ENCODE results near the gene HMGCS2. TPM values are rescaled to one million over a fixed set of nuclear protein-coding genes. Genes with fewer than 3 reads are reported as not detected.

HMGCS2 gene
- total RNA-seq, 5 donors from 2014 or later (not counting 1 experiment from before 2014, with no cell fraction given) = 0.35 to 0.82 (median 0.56) TPM; not detected in 2

DNA sequence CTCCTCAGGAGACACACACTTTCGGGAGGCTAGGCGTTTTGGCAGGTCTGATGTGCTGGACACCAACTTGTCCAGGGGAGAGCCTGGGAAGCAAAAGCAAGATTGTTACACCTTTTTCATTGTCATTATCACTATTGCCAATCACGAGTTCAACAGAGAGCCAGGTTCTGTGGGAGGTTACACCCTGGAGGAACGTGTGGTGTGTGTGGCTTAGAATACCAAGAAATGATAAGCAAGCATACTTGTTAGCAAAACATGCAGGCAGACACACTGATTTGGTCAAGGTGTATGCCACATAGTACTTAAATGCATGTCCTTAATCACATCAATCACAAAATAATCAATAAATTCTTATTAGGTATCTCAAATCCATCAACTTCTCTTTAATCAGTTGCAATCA is 16.1 kb downstream of the HMGCS2 start:
- Histone ChIP-seq H3K9me3 (no peaks in the 10 kb centered on the region), H3K36me3 (ENCODE audit: control insufficient read depth in 2 of 2, extremely low read depth in 1 of 2, insufficient read depth in 1 of 2, low read length in 1 of 2) (no peaks in the 10 kb centered on the region), H3K4me1 (ENCODE audit: control insufficient read depth in 1 of 2, extremely low read depth in 1 of 2, insufficient read depth in 2 of 2, low read length in 2 of 2) (no peaks in the 10 kb centered on the region), H3K27me3 (replicated peaks in 1 of 2; ENCODE audit: control insufficient read depth in 2 of 2, extremely low read depth in 1 of 2, insufficient read depth in 2 of 2, low read length in 1 of 2) (peaks cover 0 to 10% of the 10 kb centered on the region in 2 experiments), H3K27ac (ENCODE audit: low read length) (no peak overlapping the region), H3K4me3 (ENCODE audit: control insufficient read depth in 1 of 2, extremely low read depth in 1 of 2, low read length in 1 of 2) (no peak overlapping the region)
- ATAC-seq (replicated peaks in 1 of 4) (no peak), DNase-seq (no peak)
- WGBS (ENCODE audit: insufficient coverage) = 100% methylated on average over 2 of the region's 4 CpGs
- H3K9me3 Mint-ChIP-seq = no peaks in the 10 kb centered on the region
- no peaks in the 10 kb centered on the region for H3K36me3 Mint-ChIP-seq
- no peak overlapping the region for H3K4me3 Mint-ChIP-seq
- no peak overlapping the region for H3K27ac Mint-ChIP-seq
- no peaks in the 10 kb centered on the region for H3K4me1 Mint-ChIP-seq
- peaks cover 7 to 14% of the 10 kb centered on the region in 2 donors for H3K27me3 Mint-ChIP-seq
- ChIA-PET CTCF (interaction anchor here in 1 of 2 donors (0.8 kb wide), 1 partner anchor 9 kb away, joined by 4 read pairs; no protein-coding TSS in a partner anchor), POLR2A (no interaction called here)

DNA sequence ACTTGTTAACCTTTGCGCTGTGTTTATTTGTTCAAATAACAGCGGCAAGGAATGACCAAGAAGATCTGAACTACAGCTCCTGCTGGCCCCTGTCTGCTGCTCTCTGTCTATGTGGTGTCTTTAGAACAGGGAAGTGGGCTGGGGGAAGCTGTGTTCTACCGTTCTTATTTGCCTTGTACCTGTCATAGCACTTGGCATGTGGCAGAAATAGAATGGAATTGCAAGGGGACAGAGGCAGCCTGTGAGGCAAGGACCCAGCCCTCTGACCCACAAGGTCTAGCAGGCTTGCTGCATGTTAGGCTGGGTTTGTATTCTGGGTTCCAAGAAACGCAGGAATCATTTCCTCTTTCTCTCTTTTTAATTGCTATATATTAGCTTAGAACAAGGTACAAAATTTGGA is 20.7 kb downstream of the HMGCS2 start:
- Histone ChIP-seq H3K27me3 (replicated peaks in 1 of 2; ENCODE audit: control insufficient read depth in 2 of 2, extremely low read depth in 1 of 2, insufficient read depth in 2 of 2, low read length in 1 of 2) (peaks cover 0 to 8% of the 10 kb centered on the region in 2 experiments), H3K4me3 (ENCODE audit: control insufficient read depth in 1 of 2, extremely low read depth in 1 of 2, low read length in 1 of 2) (no peak overlapping the region), H3K36me3 (ENCODE audit: control insufficient read depth in 2 of 2, extremely low read depth in 1 of 2, insufficient read depth in 1 of 2, low read length in 1 of 2) (no peaks in the 10 kb centered on the region), H3K4me1 (ENCODE audit: control insufficient read depth in 1 of 2, extremely low read depth in 1 of 2, insufficient read depth in 2 of 2, low read length in 2 of 2) (peaks cover 0 to 5% of the 10 kb centered on the region in 2 experiments), H3K9me3 (no peaks in the 10 kb centered on the region), H3K27ac (ENCODE audit: low read length) (no peak overlapping the region)
- peaks cover 5 to 10% of the 10 kb centered on the region in 2 donors for H3K27me3 Mint-ChIP-seq
- H3K4me1 Mint-ChIP-seq = peaks cover 0 to 4% (median 3%) of the 10 kb centered on the region in 3 donors
- H3K9me3 Mint-ChIP-seq = no peaks in the 10 kb centered on the region
- no peak for ATAC-seq (replicated peaks in 1 of 4)
- WGBS (ENCODE audit: insufficient coverage) = 73% methylated on average over 3 of the region's 4 CpGs
- no peaks in the 10 kb centered on the region for H3K36me3 Mint-ChIP-seq
- DNase-seq = no peak
- CTCF ChIA-PET = interaction anchor here in 1 of 2 donors (0.6 kb wide), 1 partner anchor 139 kb away, joined by 3 read pairs; no protein-coding TSS in a partner anchor
- POLR2A ChIA-PET = no interaction called here
- H3K27ac Mint-ChIP-seq = no peak overlapping the region
- no peak overlapping the region for H3K4me3 Mint-ChIP-seq

DNA sequence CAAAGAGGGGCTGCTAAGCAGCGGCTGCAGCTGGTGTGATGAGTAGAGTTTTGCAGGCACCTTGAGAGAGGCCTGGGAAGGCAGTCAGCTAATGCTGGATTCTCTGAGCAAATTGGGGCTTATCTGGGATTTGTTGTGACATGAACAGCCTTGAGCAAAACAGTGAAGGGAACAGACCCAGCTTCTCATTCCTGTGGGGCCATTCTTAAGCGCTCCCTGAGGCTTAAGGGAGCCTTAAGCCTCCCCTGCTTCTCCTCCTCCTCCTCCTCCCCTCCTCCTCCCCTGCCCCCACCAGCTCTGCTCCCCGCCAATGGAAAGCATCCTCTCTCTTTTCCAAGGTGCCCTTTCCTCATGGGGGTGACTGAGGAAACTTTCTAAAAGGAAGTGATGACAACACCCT is 21.3 kb downstream of the HMGCS2 start:
- Mint-ChIP-seq H3K9me3 (no peaks in the 10 kb centered on the region), H3K36me3 (no peaks in the 10 kb centered on the region), H3K27me3 (peaks cover 3 to 8% of the 10 kb centered on the region in 2 donors), H3K27ac (no peak overlapping the region), H3K4me3 (no peak overlapping the region), H3K4me1 (peaks cover 0 to 4% (median 3%) of the 10 kb centered on the region in 3 donors)
- ChIA-PET POLR2A (no interaction called here), CTCF (no interaction called here)
- WGBS (ENCODE audit: insufficient coverage) = 100% methylated on average over 1 of the region's 3 CpGs
- H3K27ac ChIP-seq (ENCODE audit: low read length) = no peak overlapping the region
- no peak for DNase-seq
- H3K4me3 ChIP-seq (ENCODE audit: control insufficient read depth in 1 of 2, extremely low read depth in 1 of 2, low read length in 1 of 2) = no peak overlapping the region
- no peaks in the 10 kb centered on the region for H3K36me3 ChIP-seq (ENCODE audit: control insufficient read depth in 2 of 2, extremely low read depth in 1 of 2, insufficient read depth in 1 of 2, low read length in 1 of 2)
- H3K4me1 ChIP-seq (ENCODE audit: control insufficient read depth in 1 of 2, extremely low read depth in 1 of 2, insufficient read depth in 2 of 2, low read length in 2 of 2) = peaks cover 0 to 5% of the 10 kb centered on the region in 2 experiments
- peaks cover 0 to 8% of the 10 kb centered on the region in 2 experiments for H3K27me3 ChIP-seq (replicated peaks in 1 of 2; ENCODE audit: control insufficient read depth in 2 of 2, extremely low read depth in 1 of 2, insufficient read depth in 2 of 2, low read length in 1 of 2)
- no peaks in the 10 kb centered on the region for H3K9me3 ChIP-seq
- ATAC-seq (replicated peaks in 1 of 4) = no peak

DNA sequence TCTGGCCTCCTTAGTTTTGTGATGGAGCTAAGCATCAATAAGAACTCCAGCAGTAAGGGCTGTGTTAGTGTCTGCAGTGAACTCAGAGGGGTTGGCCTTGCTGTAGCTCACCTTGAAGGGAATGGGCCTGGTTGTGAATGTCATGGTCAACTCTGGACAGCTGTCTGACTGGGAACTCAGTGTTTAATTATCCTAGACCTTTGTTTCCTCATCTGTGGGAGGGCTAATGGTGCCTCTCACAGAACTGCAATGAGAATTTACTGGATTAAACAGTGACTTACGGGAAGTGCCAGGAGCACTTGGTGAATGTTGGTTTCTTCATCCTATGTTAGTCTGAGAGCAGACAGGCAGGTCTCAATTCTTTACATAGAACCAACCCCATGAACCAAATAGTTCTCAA is 23.7 kb downstream of the HMGCS2 start:
- ChIA-PET CTCF (interaction anchor here in 1 of 2 donors (0.8 to 1.1 kb wide), 2 partner anchors 12 to 99 kb away, joined by 3 read pairs; no protein-coding TSS in a partner anchor), POLR2A (no interaction called here)
- Histone ChIP-seq H3K27me3 (replicated peaks in 1 of 2; ENCODE audit: control insufficient read depth in 2 of 2, extremely low read depth in 1 of 2, insufficient read depth in 2 of 2, low read length in 1 of 2) (peaks cover 0 to 7% of the 10 kb centered on the region in 2 experiments), H3K36me3 (ENCODE audit: control insufficient read depth in 2 of 2, extremely low read depth in 1 of 2, insufficient read depth in 1 of 2, low read length in 1 of 2) (peaks cover 0 to 7% of the 10 kb centered on the region in 2 donors), H3K4me1 (ENCODE audit: control insufficient read depth in 1 of 2, extremely low read depth in 1 of 2, insufficient read depth in 2 of 2, low read length in 2 of 2) (peaks cover 0 to 5% of the 10 kb centered on the region in 2 experiments), H3K27ac (ENCODE audit: low read length) (no peak overlapping the region), H3K4me3 (ENCODE audit: control insufficient read depth in 1 of 2, extremely low read depth in 1 of 2, low read length in 1 of 2) (no peak overlapping the region), H3K9me3 (no peaks in the 10 kb centered on the region)
- DNase-seq (no peak), ATAC-seq (replicated peaks in 1 of 4) (no peak)
- Mint-ChIP-seq H3K4me1 (peaks cover 0 to 4% (median 3%) of the 10 kb centered on the region in 3 donors), H3K4me3 (no peak overlapping the region), H3K36me3 (no peaks in the 10 kb centered on the region), H3K27me3 (no peaks in the 10 kb centered on the region), H3K27ac (no peak overlapping the region), H3K9me3 (no peaks in the 10 kb centered on the region)
- WGBS (ENCODE audit: insufficient coverage) = 100% methylated on average over 1 of the region's 1 CpG

DNA sequence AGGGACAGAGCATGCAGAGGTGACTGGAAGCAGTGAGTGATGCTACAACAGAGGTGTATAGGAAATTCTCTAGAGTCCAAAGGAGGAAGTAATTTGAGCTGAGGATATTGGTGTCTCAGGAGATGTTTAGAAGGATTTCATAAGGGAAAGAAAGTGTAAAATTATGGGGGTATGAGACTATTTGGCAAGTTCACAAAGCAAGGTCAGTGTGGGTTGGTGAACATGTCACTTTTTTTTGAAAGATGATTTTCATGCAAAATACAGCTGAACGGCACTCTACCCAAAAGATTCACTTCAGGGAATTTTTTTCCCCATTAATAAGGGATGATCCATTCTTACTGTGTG is 24.1 kb downstream of the HMGCS2 start:
- Histone ChIP-seq H3K36me3 (ENCODE audit: control insufficient read depth in 2 of 2, extremely low read depth in 1 of 2, insufficient read depth in 1 of 2, low read length in 1 of 2) (peaks cover 0 to 7% of the 10 kb centered on the region in 2 donors), H3K9me3 (no peaks in the 10 kb centered on the region), H3K4me1 (ENCODE audit: control insufficient read depth in 1 of 2, extremely low read depth in 1 of 2, insufficient read depth in 2 of 2, low read length in 2 of 2) (peaks cover 0 to 5% of the 10 kb centered on the region in 2 experiments), H3K4me3 (ENCODE audit: control insufficient read depth in 1 of 2, extremely low read depth in 1 of 2, low read length in 1 of 2) (no peak overlapping the region), H3K27ac (ENCODE audit: low read length) (no peak overlapping the region), H3K27me3 (replicated peaks in 1 of 2; ENCODE audit: control insufficient read depth in 2 of 2, extremely low read depth in 1 of 2, insufficient read depth in 2 of 2, low read length in 1 of 2) (peaks cover 0 to 7% of the 10 kb centered on the region in 2 experiments)
- Mint-ChIP-seq H3K4me1 (peaks cover 0 to 4% (median 3%) of the 10 kb centered on the region in 3 donors), H3K36me3 (no peaks in the 10 kb centered on the region), H3K27ac (no peak overlapping the region), H3K27me3 (no peaks in the 10 kb centered on the region), H3K9me3 (no peaks in the 10 kb centered on the region), H3K4me3 (no peak overlapping the region)
- POLR2A ChIA-PET = no interaction called here
- DNase-seq (no peak), ATAC-seq (replicated peaks in 1 of 4) (no peak)
- CTCF ChIA-PET = interaction anchor here in 1 of 2 donors (1.0 kb wide), 1 partner anchor 14 kb away, joined by 3 read pairs; no protein-coding TSS in a partner anchor
- WGBS (ENCODE audit: insufficient coverage) = no CpG with 5 or more reads among the region's 1 CpG

DNA sequence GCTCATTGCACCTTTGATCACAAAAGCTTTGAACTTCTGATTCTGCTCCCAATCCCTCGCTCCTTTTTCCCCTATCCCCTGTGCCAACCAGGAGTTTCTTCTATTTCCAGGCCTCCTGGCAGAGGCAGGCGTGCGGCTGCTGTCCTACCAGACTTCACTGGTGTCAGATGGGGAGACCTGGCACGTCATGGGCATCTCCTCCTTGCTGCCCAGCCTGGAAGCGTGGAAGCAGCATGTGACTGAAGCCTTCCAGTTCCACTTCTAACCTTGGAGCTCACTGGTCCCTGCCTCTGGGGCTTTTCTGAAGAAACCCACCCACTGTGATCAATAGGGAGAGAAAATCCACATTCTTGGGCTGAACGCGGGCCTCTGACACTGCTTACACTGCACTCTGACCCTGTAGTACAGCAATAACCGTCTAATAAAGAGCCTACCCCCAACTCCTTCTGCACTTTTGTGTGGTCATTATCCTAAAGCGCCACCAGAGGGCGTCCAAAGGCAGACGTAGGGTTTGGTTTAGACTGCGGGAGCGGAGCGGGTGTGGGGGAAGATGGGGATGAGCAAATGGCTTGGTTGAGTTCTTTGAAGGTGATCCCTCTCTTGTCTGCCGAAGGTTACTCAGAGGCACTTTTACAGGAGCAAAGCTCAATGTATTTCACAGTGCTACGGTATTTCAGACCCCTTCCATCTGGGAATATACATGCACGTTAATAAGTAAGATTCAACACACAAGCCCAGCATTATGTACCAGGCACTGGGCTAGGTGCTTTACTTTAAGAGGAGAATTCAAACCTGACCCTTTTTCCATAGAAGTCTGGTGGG is 24.7 kb downstream of the HMGCS2 start:
- Histone ChIP-seq H3K27me3 (replicated peaks in 1 of 2; ENCODE audit: control insufficient read depth in 2 of 2, extremely low read depth in 1 of 2, insufficient read depth in 2 of 2, low read length in 1 of 2) (peaks cover 0 to 7% of the 10 kb centered on the region in 2 experiments), H3K36me3 (ENCODE audit: control insufficient read depth in 2 of 2, extremely low read depth in 1 of 2, insufficient read depth in 1 of 2, low read length in 1 of 2) (peaks cover 0 to 7% of the 10 kb centered on the region in 2 donors), H3K4me3 (ENCODE audit: control insufficient read depth in 1 of 2, extremely low read depth in 1 of 2, low read length in 1 of 2) (no peak overlapping the region), H3K9me3 (no peaks in the 10 kb centered on the region), H3K27ac (ENCODE audit: low read length) (no peak overlapping the region), H3K4me1 (ENCODE audit: control insufficient read depth in 1 of 2, extremely low read depth in 1 of 2, insufficient read depth in 2 of 2, low read length in 2 of 2) (peaks cover 0 to 5% of the 10 kb centered on the region in 2 experiments)
- ChIA-PET CTCF (interaction anchor here in 1 of 2 donors (0.8 to 1.0 kb wide), 2 partner anchors 8 to 14 kb away, joined by 3 to 4 read pairs; no protein-coding TSS in a partner anchor), POLR2A (no interaction called here)
- no peak overlapping the region for H3K4me3 Mint-ChIP-seq
- 29% methylated on average over 11 of the region's 17 CpGs for WGBS (ENCODE audit: insufficient coverage)
- peak in 30 of 35 experiments; percentile 8 to 67 (median 27) for DNase-seq
- H3K27me3 Mint-ChIP-seq = no peaks in the 10 kb centered on the region
- no peaks in the 10 kb centered on the region for H3K36me3 Mint-ChIP-seq
- ATAC-seq (replicated peaks in 1 of 4) = peak; percentile 44 to 67 (median 62)
- peaks cover 0 to 4% (median 3%) of the 10 kb centered on the region in 3 donors for H3K4me1 Mint-ChIP-seq
- H3K9me3 Mint-ChIP-seq = no peaks in the 10 kb centered on the region
- no peak overlapping the region for H3K27ac Mint-ChIP-seq
